GM12891 (cell line): ENCODE data around the gene AATF.

Experiments
- POLR2A ChIP-seq: IDR thresholded peaks from 2 replicates; pipeline ENCODE4 v1.6.1; 2011; ENCODE audit warnings: low read depth, low read length, control low read depth
- POLR2AphosphoS5 ChIP-seq: IDR thresholded peaks from 2 replicates; pipeline ENCODE4 v1.6.1; 2011; ENCODE audit warnings: low read depth, low read length, control low read depth

GRCh38 chr17:37067555-37068111 is 118.9 kb downstream of the AATF start:
- TF ChIP-seq POLR2AphosphoS5 (no peak), POLR2A (no peak)
